NT2/D1 (cell line): ENCODE results near the gene GALNT16.

Experiments
- SUZ12 ChIP-seq: IDR thresholded peaks from 2 replicates; pipeline ENCODE4 v1.6.1; 2011; ENCODE audit not compliant: insufficient read length, insufficient read depth; ENCODE audit errors: extremely low read depth
- YY1 ChIP-seq: IDR thresholded peaks from 2 replicates; pipeline ENCODE4 v1.6.1; 2011; ENCODE audit not compliant: insufficient read length, insufficient read depth

DNA sequence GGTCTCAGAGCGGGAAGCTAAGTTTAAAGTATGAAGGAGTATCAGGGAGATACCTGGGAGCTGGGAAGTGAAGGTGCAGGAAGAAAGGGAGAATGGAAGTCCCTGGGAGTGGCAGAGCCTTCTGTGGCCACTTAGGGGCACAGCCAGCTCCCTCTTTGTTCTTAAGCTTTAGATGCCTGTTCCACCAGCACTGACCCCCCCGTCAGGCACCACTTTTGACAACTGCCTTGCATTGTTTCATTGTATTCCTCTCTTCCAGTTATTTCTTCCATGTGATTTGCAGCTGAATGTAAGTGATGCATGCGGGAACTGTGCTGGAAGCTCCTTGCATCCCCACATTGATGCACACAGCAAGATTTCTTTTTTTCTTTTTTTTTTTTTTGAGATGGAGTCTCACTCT, 2.6 kb downstream of the GALNT16 start:
- TF ChIP-seq YY1: no peak
- no peak for TF ChIP-seq SUZ12
